Stomach (tissue), 4 donors: ENCODE measurements around the gene VPS9D1.

Experiments used
- CTCF ChIP-seq, 7 experiments: fragments of 450-650 bp in 4 of 7; fragments of 200-600 bp in 3 of 7; sonication (generic) in 3 of 7; IDR thresholded peaks; one replicate each; pipeline ENCODE4 v1.5.1; 2016 to 2019; ENCODE audit warnings: antibody characterized with exemption in 7 of 7, control low read depth in 2 of 7, mild to moderate bottlenecking in 1 of 7
- POLR2A ChIP-seq, 4 donors: fragments of 450-650 bp; IDR thresholded peaks; one replicate each; pipeline ENCODE4 v1.6.1; 2016; ENCODE audit warnings: antibody characterized with exemption in 4 of 4, control low read depth in 2 of 4, mild to moderate bottlenecking in 1 of 4, moderate library complexity in 1 of 4
- POLR2AphosphoS5 ChIP-seq, 3 donors: sonication (generic); formaldehyde crosslinking; IDR thresholded peaks; one replicate each; pipeline ENCODE4 v1.6.1; 2016; ENCODE audit warnings: antibody characterized with exemption in 3 of 3

- no peak for TF ChIP-seq CTCF (IDR thresholded peaks at IDR 0.05)
- no peak for TF ChIP-seq POLR2AphosphoS5 (IDR thresholded peaks at IDR 0.05)
- no peak for TF ChIP-seq POLR2A (IDR thresholded peaks at IDR 0.05)
Measured at GRCh38 chr16:89749637-89750036, 28.9 kb upstream of the VPS9D1 start.
